22Rv1 (cell line): ENCODE measurements around the gene NFASC.

Experiments used
- CTCF ChIP-seq: fragments of 450-650 bp; IDR thresholded peaks from 2 replicates; pipeline ENCODE4 v1.5.1; 2017; ENCODE audit warnings: mild to moderate bottlenecking
- ZFX ChIP-seq: fragments of 450-650 bp; IDR thresholded peaks from 2 replicates; pipeline ENCODE4 v1.6.1; 2017; ENCODE audit warnings: antibody characterized with exemption, borderline replicate concordance

DNA sequence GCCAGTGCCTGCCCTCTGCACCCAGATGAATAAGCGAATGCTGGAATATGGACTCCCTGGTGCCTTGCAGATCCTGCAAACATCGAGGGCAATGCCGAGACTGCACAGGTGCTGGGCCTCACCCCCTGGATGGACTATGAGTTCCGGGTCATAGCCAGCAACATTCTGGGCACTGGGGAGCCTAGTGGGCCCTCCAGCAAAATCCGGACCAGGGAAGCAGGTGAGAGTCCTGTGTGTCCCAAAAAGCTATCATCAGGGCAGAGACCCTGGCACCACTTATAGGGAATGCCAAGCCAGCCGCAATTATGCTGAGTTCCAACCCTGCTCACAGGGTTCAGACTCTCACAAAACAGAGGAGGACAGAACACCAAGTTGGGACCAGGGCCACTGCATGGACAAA lies 196.4 kb downstream of the NFASC start:
- no peak for TF ChIP-seq CTCF
- TF ChIP-seq ZFX = no peak
